Pulmonary artery endothelial cell (primary cell): Measurements from ENCODE around the gene ANXA3. TPM values are rescaled to one million over a fixed set of nuclear protein-coding genes. Genes with fewer than 3 reads are reported as not detected.
A peak's percentile ranks its signal among the peaks of the same experiment; 100 is the strongest.

Experiments used
- DNase-seq: peaks from one replicate; pipeline ENCODE4 v3.0.0-alpha.2; 2011; ENCODE audit warnings: low read depth, low spot score
- total RNA-seq: library from RNA; depleted of rRNA; stranded (reverse); fragments of >200 nt; gene quantifications from 2 replicates; pipeline ENCODE4 v1.2.3, GENCODE V29; 2014

Gene ANXA3
- total RNA-seq, 1 donor from 2014 or later = 226 TPM

DNA sequence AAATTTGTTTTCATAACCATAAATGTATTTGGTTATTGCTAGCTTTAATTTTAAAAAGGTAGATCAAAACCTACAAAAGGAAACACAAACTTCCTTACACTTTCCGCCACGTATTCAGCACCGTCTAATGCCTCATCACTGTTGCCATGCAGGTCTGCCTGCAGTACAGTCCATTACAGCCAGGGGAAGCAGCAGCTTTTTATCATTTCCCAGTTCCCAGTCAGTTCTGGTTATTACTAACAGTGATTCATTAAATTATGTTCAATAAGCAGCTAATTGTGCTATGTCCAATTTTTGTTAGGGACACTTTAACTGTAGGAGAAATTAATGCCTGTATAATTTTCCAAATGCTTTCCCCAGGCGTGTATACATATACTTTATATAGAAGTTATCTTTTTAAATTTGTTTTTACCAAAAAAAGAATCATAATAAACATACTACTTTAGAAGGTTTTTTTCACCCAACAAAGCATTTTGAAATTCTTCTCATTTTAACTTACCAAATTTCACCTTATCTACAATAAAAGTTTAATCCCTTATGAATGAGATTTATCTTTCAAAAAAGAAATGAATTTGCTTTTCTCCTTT lies 93.3 kb downstream of the ANXA3 start:
- DNase-seq = peak; percentile 72

DNA sequence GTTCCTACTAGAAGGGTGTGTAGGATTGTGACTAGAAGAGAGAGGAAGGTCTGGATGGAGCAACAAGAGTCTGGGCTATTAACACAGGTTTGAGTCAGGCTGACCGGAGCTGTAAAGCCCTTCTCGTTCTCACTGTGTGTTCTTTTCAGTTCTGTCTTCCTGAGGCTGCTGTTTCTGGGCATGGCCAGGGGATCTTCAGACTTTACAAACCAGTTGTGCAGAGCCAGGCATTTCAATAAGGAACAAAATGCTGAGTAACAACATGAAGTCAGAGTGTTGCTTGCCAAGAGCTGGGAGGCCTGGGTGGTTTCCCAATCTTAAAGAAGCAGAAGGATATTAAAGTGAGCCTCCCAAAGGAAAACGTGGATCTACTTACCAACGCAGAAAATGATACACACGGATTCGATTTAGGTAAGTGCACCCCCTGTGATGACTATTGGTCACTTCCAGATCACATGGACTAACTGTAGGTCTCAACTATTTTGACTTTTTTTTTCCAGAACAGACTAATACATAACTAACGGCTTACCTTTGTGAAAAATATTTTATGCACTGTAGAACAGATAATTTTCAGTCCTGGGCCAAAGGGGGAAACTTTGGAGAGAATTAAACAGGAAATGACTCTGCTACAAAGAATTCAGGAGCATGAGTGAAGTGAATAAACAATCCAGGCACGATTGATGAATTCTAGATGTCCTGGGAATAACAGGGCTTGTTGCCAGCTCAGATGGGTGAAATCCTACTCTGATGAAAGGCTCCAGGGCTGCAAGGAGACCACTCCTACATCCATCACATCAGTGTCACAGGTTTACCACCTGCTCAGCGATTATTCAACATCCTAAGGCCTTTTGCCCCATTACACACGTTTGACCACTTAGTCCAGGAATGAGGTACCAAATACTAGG lies 94.5 kb downstream of the ANXA3 start:
- DNase-seq = peak; percentile 85

DNA sequence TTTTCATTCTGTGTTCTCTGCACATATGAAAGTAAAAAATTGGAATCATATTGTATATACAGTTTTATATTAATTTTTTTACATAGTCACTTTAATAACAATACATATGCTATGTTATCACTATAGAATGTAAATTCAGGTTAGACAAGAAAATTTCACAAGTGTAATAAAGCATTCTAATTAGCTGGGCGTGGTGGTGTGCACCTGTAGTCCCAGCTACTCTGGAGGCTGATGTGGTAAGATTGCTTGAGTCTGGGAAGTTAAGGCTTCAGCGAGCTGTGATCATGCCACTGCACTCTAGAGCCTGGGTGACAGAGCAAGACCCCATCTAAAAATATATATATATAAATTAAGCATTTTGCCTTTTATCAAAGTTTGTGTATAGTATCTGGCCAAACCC lies 95.7 kb downstream of the ANXA3 start:
- no peak for DNase-seq

DNA sequence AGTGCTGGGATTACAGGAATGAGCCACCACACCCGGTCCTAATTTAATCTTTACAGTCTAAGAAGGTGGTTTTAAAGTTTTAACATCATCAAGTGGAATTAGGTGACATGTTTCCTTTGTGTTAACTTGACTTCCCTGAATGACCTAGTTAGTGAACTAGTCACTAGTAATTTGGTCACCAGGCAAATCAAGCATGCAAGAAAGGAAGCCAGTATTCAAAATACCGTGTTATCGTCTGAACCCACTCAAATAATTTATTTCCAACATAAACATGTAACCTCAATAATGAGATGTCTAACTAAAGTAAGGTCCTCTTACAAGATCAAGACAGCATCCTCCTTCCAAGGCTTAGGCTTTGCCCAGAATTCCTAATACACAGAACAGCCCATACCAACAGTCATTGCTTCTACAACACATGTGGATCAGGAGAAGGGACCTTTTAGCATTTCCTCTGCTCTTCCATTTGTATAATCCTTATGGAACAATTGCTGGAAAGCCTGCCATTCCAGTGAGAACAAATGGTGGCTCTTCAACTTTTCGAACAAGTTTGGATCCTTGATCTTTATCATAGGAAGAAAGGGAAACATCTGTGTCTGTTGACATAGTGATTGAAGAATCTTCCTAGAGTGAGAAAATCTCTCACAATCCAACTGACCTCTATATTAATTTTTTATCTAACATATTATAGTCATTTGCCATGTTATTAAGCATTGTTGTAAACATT lies 97.2 kb downstream of the ANXA3 start:
- no peak for DNase-seq

DNA sequence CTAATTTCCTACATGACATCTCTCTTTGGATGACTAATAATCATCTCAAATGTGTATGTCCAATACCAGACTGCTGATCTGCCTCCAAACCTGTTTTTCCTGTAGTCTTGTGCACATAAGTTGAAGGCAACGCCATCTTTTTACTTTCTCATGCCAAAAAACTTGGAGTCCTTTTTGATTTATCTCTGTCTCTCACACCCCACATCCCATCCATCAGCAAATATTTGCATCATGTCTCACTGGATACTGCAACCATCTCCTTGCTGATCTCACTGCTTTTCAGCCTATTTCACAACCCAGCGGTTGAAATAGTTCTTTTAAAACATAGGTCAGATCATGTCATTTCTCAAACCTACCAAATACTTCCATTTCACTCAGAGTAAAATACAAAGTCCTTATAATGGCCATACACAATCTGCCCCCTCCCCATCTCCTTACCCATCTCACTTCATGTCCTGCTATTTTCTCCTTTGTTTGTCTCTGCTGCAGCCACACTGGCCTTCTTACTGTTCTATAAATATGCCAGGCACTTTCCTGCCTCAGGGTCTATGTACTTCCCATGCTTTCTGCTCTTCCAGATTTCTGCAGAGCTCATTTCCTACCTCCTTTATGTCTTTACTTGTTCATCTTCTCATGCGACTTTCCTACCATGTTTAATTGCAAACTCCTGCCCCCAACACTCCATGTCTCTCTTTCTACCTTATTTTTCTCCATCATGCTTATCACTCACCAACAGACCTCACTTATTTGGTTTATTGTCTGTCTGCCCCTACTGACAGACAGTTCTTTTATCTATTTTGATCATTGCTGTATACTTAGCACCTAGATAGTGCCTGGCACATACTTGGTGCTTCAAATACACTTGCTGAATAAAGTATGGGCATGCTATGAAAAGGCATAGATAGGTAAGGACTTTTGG lies 98.8 kb downstream of the ANXA3 start:
- no peak for DNase-seq

DNA sequence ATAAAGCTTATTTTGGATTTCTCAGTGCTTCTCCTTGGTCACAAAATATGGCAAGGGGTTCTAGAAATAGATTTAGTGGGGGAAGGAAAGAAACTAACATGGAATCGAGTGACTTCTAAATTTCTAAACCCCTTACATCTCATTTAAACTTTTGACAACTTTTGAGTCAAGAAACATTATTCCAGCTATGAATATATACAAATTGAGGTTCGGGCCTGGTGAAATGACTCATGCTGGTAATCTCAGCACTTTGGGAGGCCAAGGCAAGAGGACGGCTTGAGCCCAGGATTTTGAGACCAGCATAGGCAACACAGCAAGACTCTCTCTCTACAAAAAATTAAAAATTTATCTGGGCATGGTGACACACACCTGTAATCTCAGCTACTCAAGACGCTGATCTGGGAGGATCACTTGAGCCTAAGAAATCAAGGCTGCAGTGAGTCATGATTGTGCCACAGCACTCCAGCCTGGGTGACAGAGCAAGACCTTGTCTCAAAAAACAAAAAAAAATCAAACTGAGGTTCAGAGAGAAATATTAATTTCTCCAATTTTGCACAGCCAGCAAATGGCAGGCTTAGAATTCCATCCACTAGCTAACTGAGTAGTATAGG lies 99.8 kb downstream of the ANXA3 start:
- no peak for DNase-seq

DNA sequence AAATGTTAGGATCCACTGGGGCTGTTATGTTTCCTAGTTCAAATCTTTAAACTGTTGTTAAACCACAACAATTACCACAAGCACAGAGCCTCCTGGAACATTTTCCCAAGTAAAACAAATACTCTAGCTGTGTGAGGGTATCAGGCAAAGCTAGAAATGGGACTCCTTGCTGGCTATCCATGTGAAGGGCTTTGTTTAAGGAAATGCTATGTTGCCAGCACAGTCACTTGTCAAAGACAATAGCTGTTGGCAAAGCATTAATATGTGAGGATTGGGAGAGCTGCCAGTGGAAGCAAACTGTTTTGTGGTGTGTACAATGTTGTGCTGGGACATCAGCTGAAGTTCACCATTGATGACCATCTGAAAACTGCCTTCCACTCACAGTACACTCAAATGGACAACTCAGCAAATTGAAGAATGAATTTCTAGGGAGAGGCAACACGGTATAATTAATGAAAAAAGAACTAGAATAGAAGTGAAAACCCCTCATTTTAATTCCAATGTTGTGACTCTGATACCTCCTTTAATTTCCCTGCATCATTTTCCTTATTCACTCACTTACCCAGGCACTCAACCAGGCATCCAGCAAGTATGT lies 100.8 kb downstream of the ANXA3 start:
- peak; percentile 81 for DNase-seq

DNA sequence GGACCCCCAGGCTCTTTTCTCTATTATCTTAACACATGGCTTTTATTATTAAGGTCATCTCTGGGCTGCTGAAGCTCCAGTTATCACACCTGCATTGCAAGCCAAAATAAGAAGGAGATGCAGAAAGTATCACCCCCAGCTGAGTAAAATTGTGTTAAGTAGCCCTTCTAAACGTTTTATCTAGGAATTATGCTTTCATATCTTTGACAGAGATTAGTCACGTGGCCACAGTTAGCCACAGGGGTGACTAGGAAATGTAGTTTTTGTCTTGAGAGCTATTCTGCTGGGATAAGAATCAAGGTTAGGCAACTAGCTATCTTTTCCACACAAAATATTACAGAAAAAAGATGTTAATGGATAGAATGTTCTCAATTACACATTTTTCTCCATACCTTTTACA lies 102.1 kb downstream of the ANXA3 start:
- no peak for DNase-seq

DNA sequence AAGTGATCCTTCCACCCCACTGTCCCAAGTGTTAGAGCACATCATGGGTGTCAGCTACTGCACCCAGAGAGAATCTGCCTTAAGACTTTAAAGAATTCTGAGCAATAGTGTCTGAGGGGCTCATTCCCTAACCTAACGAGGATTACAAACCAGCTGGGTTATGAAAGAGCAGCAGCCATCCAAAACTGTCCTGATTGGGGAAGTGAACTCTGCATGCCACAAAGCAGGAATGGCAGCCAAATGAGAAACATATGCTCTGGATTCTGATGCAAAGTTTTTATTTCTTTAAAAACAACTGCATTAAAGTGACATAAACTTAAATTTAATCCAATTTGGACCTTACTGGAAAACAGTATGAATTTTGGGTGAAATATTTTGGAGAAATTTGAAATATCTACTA lies 103.2 kb downstream of the ANXA3 start:
- DNase-seq = no peak

DNA sequence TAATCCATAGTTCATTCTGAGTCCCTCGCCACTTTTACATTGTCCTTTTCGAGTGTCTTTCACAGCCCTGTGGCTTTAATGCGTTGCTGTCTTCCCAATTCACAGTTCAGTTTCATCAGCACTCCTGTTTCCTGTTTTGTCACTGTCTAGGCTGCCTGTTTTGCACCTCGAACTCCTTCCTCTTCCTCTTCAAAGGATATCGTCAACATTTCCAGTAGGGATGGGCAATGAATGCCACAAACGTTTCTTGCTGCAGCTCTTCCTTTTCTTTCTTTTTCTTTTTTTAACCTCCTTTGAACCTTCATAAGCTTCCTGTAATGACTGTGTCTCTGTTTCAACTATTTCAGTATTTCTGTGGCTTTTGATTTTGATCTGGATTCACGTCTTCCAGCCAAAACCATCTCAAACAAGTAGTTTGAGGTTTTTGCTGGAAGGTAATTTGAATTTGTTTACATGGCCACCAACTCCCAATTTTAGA lies 105.4 kb downstream of the ANXA3 start:
- no peak for DNase-seq

DNA sequence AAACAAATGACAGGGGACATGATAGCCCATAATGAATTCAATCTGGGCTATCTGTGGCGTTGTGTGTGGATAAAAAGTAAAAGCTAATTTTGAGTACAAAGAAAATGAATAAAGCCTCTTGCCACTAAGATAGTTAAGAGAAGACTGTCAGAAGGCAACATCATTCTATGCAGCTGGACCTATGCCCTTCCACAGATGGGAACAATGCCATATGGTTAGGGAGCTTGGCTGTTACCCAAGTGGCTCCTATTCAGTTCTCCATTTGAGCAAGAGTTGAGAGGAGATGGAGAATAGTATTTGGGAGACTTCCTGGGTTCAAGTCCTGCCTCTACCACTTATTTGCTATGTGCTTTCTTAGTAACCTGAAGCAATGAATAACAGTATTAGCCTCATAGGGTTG lies 107.7 kb downstream of the ANXA3 start:
- DNase-seq = no peak

DNA sequence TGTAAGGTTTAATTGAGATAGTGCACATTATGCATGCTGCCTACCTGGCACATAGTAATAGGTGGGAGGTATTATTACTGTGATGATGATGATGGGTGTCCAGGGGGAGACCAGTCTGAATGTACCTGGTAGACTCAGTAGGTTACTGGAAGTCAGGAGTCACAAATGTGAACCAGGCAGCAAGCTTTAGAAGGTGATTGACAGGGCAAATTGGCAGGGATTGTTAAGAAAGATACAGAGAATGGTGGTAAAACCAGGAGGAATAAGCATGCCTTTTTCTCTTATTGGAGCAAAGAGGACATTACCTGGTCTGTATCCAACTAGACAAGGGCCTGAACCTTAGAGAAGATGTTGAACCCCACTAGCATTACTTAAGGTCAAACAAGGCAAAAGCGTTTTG lies 108.1 kb downstream of the ANXA3 start:
- DNase-seq = no peak

Other genes starting within 250 kb of the ANXA3 start
- gene BMP2K, start 224.6 kb downstream of the ANXA3 start, total RNA-seq = 32.2 and 54.6 TPM in 2 replicates